Ovary (tissue), 9 donors: ENCODE data around the gene SLC22A12. TPM values are rescaled to one million over a fixed set of nuclear protein-coding genes. Genes with fewer than 3 reads are reported as not detected.

ENCODE experiments used
- DNase-seq, 5 donors: peaks; one replicate each; pipeline ENCODE4 v3.0.0-alpha.2; 2019 to 2020
- H3K27ac ChIP-seq, 2 donors: fragments of 200-600 bp; one replicate each; pipeline versions ENCODE4 v1.5.1 to v1.8.0; 2019 to 2022
- H3K27me3 ChIP-seq: fragments of 200-600 bp; one replicate; pipeline ENCODE4 v1.8.0; 2022
- H3K36me3 ChIP-seq: fragments of 200-600 bp; sonication (generic); one replicate; pipeline ENCODE4 v1.5.1; 2019
- H3K4me1 ChIP-seq: one replicate; pipeline ENCODE4 v1.8.1; 2013; ENCODE audit warnings: mild to moderate bottlenecking, moderate library complexity; ENCODE audit not compliant: insufficient read depth
- H3K4me3 ChIP-seq: fragments of 200-600 bp; sonication (generic); one replicate; pipeline ENCODE4 v1.5.1; 2017
- H3K9me3 ChIP-seq, 2 donors: fragments of 200-600 bp in 1 of 2; sonication (generic) in 1 of 2; one replicate each; pipeline versions ENCODE4 v1.5.1 to v1.8.1; 2013 to 2019; ENCODE audit warnings: mild to moderate bottlenecking in 1 of 2, moderate library complexity in 1 of 2
- EP300 ChIP-seq: sonication (generic); formaldehyde crosslinking; IDR thresholded peaks from one replicate; pipeline ENCODE4 v1.6.1; 2017; ENCODE audit warnings: antibody characterized with exemption
- POLR2A ChIP-seq: fragments of 450-650 bp; IDR thresholded peaks from one replicate; pipeline ENCODE4 v1.6.1; 2017; ENCODE audit warnings: antibody characterized with exemption, mild to moderate bottlenecking, moderate library complexity
- WGBS, 3 donors: extraction: QIAGEN DNeasy Blood & Tissue Kit in 1 of 3; methylation state at CpG; one replicate each; pipeline versions ENCODE4 v1.1.5 to v1.1.7; 2013 to 2017; 5-methylcytosine and 5-hydroxymethylcytosine counted together
- intact Hi-C, 4 donors: fragments of 100-400 bp; cut with DNase I; formaldehyde crosslinking; loops; one replicate each; pipeline versions ENCODE4 v1.11.0 to v1.15.1; 2022 to 2023
- polyA plus RNA-seq, 2 donors: library from polyadenylated mRNA; stranded (reverse); fragments of 200-250 nt in 1 of 2; fragments of 350-450 nt in 1 of 2; fragmentation: Illumina TruSeq in 1 of 2; extraction: RNeasy Lipid Tissue Mini Kit (QIAGEN cat#74804) in 1 of 2; gene quantifications; one replicate each; pipeline ENCODE4 v1.2.3, GENCODE V29; 2013 to 2014
- total RNA-seq, 7 donors: library from RNA; depleted of rRNA in 2 of 7; stranded (reverse); fragments of >200 nt in 2 of 7; fragmentation: NEBNext Ultra II Directional in 3 of 7; extraction: Animal tissue kit (Norgen Biotek cat#: 25700) in 3 of 7; gene quantifications; one replicate each; pipeline versions ENCODE4 v1.1.0 to v1.2.4, GENCODE V29; 2016 to 2023
- TF ChIP-seq, protein P1 (sequence below), 3 donors: fragments of 450-650 bp in 2 of 3; fragments of 200-600 bp in 1 of 3; IDR thresholded peaks; one replicate each; pipeline versions ENCODE4 v1.5.1 to v1.8.0; 2016 to 2022; ENCODE audit warnings: antibody characterized with exemption in 3 of 3, mild to moderate bottlenecking in 1 of 3
- donor health status: DM: no; HTN: no; CAD: no; lungs with moderate emphysema.
- donor health status: DM: no; HTN: no; CAD: no.
- donor health status: Bipolar disorder and iron deficiency.
- donor health status: DM: yes; HTN: yes; CAD: no.
- donor health status: DM: no; HTN: no; CAD: no.
- donor health status: DM: yes; HTN: yes; CAD: no.

SLC22A12 gene
- total and polyA plus RNA-seq, 9 donors, result not detected

- 68 to 77% (median 73%) methylated on average over 22 of the region's 22 CpGs for WGBS, 3 donors
- no peaks in the 10 kb centered on the region for H3K9me3 ChIP-seq
- H3K4me3 ChIP-seq, result no peak overlapping the region
- H3K36me3 ChIP-seq, result no peaks in the 10 kb centered on the region
- H3K27me3 ChIP-seq, result no peaks in the 10 kb centered on the region
- intact Hi-C loops, result no loop called here
- H3K27ac ChIP-seq, result no peak overlapping the region
- peak in 2 of 5 donors; percentile 14 to 33 for DNase-seq
- TF ChIP-seq, protein P1, sequence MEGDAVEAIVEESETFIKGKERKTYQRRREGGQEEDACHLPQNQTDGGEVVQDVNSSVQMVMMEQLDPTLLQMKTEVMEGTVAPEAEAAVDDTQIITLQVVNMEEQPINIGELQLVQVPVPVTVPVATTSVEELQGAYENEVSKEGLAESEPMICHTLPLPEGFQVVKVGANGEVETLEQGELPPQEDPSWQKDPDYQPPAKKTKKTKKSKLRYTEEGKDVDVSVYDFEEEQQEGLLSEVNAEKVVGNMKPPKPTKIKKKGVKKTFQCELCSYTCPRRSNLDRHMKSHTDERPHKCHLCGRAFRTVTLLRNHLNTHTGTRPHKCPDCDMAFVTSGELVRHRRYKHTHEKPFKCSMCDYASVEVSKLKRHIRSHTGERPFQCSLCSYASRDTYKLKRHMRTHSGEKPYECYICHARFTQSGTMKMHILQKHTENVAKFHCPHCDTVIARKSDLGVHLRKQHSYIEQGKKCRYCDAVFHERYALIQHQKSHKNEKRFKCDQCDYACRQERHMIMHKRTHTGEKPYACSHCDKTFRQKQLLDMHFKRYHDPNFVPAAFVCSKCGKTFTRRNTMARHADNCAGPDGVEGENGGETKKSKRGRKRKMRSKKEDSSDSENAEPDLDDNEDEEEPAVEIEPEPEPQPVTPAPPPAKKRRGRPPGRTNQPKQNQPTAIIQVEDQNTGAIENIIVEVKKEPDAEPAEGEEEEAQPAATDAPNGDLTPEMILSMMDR (IDR thresholded peaks at IDR 0.05), result no peak
- TF ChIP-seq POLR2A (no peak), EP300 (no peak)
- H3K4me1 ChIP-seq, result peaks cover 2% of the 10 kb centered on the region
Observed at GRCh38 chr11:64571410-64572091, 19.5 kb upstream of the SLC22A12 start.

DNA sequence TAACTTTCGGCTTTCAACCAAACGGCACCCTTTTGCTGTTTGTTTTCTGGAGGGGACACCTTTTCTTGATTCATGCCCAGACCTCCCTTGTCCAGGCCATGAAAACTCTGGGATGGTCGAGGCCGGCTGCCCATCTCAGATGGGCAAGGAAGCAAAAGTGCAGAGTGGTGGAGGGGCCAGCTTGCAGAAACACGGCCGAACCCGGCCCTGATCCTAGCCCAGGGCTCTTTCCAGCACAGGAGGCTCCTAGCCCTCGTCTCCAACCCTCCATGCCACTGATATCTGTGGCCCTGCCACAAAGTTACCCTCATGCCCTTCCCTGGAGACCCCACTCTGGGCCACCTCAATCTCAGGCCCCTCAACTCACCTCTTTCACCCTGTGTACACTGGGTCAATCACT lies 18.9 kb upstream of the SLC22A12 start:
- WGBS, 3 donors, result 89 to 91% (median 90%) methylated on average over 8 of the region's 8 CpGs
- TF ChIP-seq EP300 (no peak), POLR2A (no peak)
- TF ChIP-seq, protein P1 (IDR thresholded peaks at IDR 0.05), result no peak

DNA sequence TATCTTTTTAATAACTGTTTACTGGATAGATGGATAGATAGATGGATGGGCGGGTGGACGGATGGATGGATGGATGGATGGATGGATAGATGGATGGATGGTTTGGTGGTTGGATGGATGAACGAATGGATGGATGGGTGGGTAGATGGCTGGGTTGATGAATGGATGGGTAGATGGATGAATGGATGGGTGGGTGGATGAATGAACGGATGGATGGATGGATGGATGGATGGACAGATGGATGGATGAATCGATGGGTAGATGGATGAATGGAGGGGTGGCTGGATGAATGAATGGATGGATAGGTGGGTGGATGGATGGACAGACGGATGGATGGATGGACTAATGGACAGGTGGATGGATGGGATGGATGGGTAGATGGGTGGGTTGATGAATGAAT lies 13.8 kb upstream of the SLC22A12 start:
- Histone ChIP-seq H3K36me3 (no peaks in the 10 kb centered on the region), H3K9me3 (no peaks in the 10 kb centered on the region), H3K4me3 (no peak overlapping the region), H3K4me1 (no peaks in the 10 kb centered on the region), H3K27me3 (no peaks in the 10 kb centered on the region), H3K27ac (no peak overlapping the region)
- DNase-seq, result no peak
- intact Hi-C loops, result no loop called here
- no peak for TF ChIP-seq POLR2A
- TF ChIP-seq, protein P1 (IDR thresholded peaks at IDR 0.05), result no peak
- no peak for TF ChIP-seq EP300
- 90 to 96% (median 94%) methylated on average over 6 of the region's 6 CpGs for WGBS, 3 donors

More for the DNA sequence above, 18.9 kb upstream of the SLC22A12 start:
- no peak overlapping the region for H3K4me3 ChIP-seq
- no peaks in the 10 kb centered on the region for H3K9me3 ChIP-seq
- no peaks in the 10 kb centered on the region for H3K36me3 ChIP-seq
- DNase-seq, result no peak
- no peaks in the 10 kb centered on the region for H3K4me1 ChIP-seq
- no peak overlapping the region for H3K27ac ChIP-seq
- intact Hi-C loops, result no loop called here
- H3K27me3 ChIP-seq, result no peaks in the 10 kb centered on the region

- peak in 1 of 5 donors; percentile 35 for DNase-seq
Observed at GRCh38 chr11:64580412-64580811, 10.6 kb upstream of the SLC22A12 start.

More at GRCh38 chr11:64580412-64580811, 10.6 kb upstream of the SLC22A12 start:
- TF ChIP-seq EP300, result no peak
- TF ChIP-seq, protein P1 (IDR thresholded peaks at IDR 0.05), result no peak
- TF ChIP-seq POLR2A, result no peak
- 8 to 13% (median 9%) methylated on average over 7 of the region's 7 CpGs for WGBS, 3 donors
- H3K4me1 ChIP-seq, result no peaks in the 10 kb centered on the region
- no peak overlapping the region for H3K4me3 ChIP-seq
- H3K36me3 ChIP-seq, result no peaks in the 10 kb centered on the region
- no peaks in the 10 kb centered on the region for H3K9me3 ChIP-seq
- intact Hi-C loops, result no loop called here
- no peaks in the 10 kb centered on the region for H3K27me3 ChIP-seq
- H3K27ac ChIP-seq, result no peak overlapping the region
